PC-9 (cell line): ENCODE data around the gene URAD. TPM values are rescaled to one million over a fixed set of nuclear protein-coding genes. Genes with fewer than 3 reads are reported as not detected.

Source experiments
- Bru-seq: library from RNA; stranded (reverse); fragments of 400-500 nt; gene quantifications from one replicate; lab custom pipeline; 2021; lab: Mats Ljungman, UMichigan
- BruChase-seq, 2 experiments: library from RNA; stranded (reverse); fragments of 400-500 nt; gene quantifications; one replicate each; lab custom pipeline; 2021; lab: Mats Ljungman, UMichigan
- BruUV-seq: library from RNA; stranded (reverse); fragments of 400-500 nt; replicated peaks from 2 replicates; lab custom pipeline; 2021; lab: Mats Ljungman, UMichigan
- CTCF ChIA-PET: fragments of 300-600 bp; sonication (Branson Sonifier 250); formaldehyde crosslinking; loops from one replicate; lab custom pipeline; 2022; ENCODE audit warnings: antibody characterized with exemption; lab: Charles Lee
- POLR2A ChIA-PET: fragments of 300-600 bp; sonication (Branson Sonifier 250); formaldehyde crosslinking; loops from one replicate; lab custom pipeline; 2022; ENCODE audit warnings: antibody characterized with exemption; ENCODE audit not compliant: unreplicated experiment; lab: Charles Lee
- DNase-seq, 2 experiments: peaks; one replicate each; pipeline versions ENCODE4 v3.0.0 to v3.0.0-alpha.2; 2015 to 2022; ENCODE audit warnings: mixed read lengths in 1 of 2
- H2AFZ ChIP-seq: fragments of 200-600 bp; sonication (generic); 2 replicates; pipeline ENCODE4 v1.8.1; 2017; ENCODE audit warnings: antibody characterized with exemption
- H3F3A ChIP-seq: fragments of 200-600 bp; sonication (generic); 2 replicates; pipeline ENCODE4 v1.8.1; 2017; ENCODE audit warnings: antibody characterized with exemption, mild to moderate bottlenecking, low read depth; ENCODE audit not compliant: insufficient read depth
- H3K27ac ChIP-seq: fragments of 200-600 bp; sonication (generic); 2 replicates; pipeline ENCODE4 v1.6.1; 2016; ENCODE audit warnings: mixed run types
- H3K27me3 ChIP-seq: fragments of 200-600 bp; sonication (generic); 2 replicates; pipeline ENCODE4 v1.6.1; 2016; ENCODE audit warnings: low read depth, mixed run types; ENCODE audit not compliant: insufficient read depth
- H3K36me3 ChIP-seq: fragments of 200-600 bp; sonication (generic); 2 replicates; pipeline ENCODE4 v1.6.1; 2016; ENCODE audit warnings: low read depth, mixed run types
- H3K4me1 ChIP-seq: fragments of 200-600 bp; sonication (generic); replicated peaks from 2 replicates; pipeline ENCODE4 v1.6.1; 2016; ENCODE audit warnings: mixed run types; ENCODE audit not compliant: insufficient read depth
- H3K4me2 ChIP-seq: fragments of 200-600 bp; sonication (generic); 2 replicates; pipeline ENCODE4 v1.6.1; 2017; ENCODE audit warnings: mixed run types
- H3K4me3 ChIP-seq: fragments of 200-600 bp; sonication (generic); 2 replicates; pipeline ENCODE4 v1.6.1; 2016; ENCODE audit warnings: mixed run types
- H3K79me2 ChIP-seq: fragments of 200-600 bp; sonication (generic); 2 replicates; pipeline ENCODE4 v1.6.1; 2017; ENCODE audit warnings: low read depth, mixed run types
- H3K9me2 ChIP-seq: fragments of 200-600 bp; sonication (generic); 2 replicates; pipeline ENCODE4 v1.8.1; 2017; ENCODE audit warnings: mild to moderate bottlenecking; ENCODE audit not compliant: insufficient read depth
- H3K9me3 ChIP-seq: fragments of 200-600 bp; sonication (generic); 2 replicates; pipeline ENCODE4 v1.8.1; 2016; ENCODE audit warnings: low read depth; ENCODE audit not compliant: insufficient read depth
- H4K20me1 ChIP-seq: fragments of 200-600 bp; sonication (generic); 2 replicates; pipeline ENCODE4 v1.8.1; 2017; ENCODE audit not compliant: insufficient read depth
- EZH2 ChIP-seq: fragments of 200-600 bp; sonication (generic); IDR thresholded peaks from 2 replicates; pipeline ENCODE4 v1.8.0; 2017; ENCODE audit warnings: antibody characterized with exemption, low read depth
- intact Hi-C: fragments of 100-400 bp; cut with micrococcal nuclease; formaldehyde crosslinking; loops from one replicate; pipeline ENCODE4 v1.10.0; 2022; ENCODE audit not compliant: unreplicated experiment
- long read RNA-seq: library from polyadenylated mRNA; stranded (forward); transcript quantifications from one replicate; pipeline ENCODE4 v2.0.0, GENCODE V29; 2022
- total RNA-seq: library from RNA; stranded (reverse); gene quantifications from 2 replicates; pipeline ENCODE4 v1.2.3, GENCODE V29; 2021
- TF ChIP-seq, protein P1 (sequence below): fragments of 200-600 bp; sonication (generic); conservative IDR thresholded peaks from 2 replicates; pipeline ENCODE4 v1.6.1; 2017; ENCODE audit warnings: mixed run types, antibody characterized with exemption, mild to moderate bottlenecking, moderate library complexity

The URAD gene, protein sequence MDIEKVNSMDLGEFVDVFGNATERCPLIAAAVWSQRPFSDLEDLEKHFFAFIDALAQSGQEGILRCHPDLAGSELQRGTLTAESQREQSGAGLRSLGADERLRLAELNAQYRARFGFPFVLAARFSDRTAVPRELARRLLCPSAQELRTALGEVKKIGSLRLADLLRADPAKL
- total RNA-seq, result not detected in 2 replicates
- Bru-seq, nascent RNA, result not detected
- BruChase-seq, experiment 1, labeled RNA remaining after a 2-hour chase, result percentile 6 among the genes with signal in this experiment
- not detected for BruChase-seq, experiment 2, labeled RNA remaining after a 6-hour chase
- long read RNA-seq, result 0 reads

DNA sequence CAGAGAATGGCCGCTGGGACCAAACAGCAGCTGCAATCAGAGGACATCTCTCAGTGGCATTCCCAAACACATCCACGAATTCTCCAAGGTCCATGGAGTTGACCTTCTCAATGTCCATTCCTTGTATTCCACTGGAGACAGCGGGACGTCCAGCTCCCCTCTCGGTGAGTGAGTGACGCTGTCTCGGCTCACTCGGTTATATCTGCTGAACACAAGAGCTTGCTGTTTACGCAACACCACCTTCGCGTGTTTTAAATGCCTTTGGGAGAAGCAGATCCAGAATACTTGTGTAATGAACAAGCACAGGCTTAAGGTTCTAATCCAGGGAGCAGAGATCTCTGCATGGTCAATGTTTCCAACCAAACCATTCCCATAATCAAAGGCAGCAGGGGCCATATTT, at the start of gene URAD:
Gene URAD, minus strand, starts transcription at position 174 of the 400 bp plus-strand sequence. Its CDS starts 56 bp downstream, at position 118.
- no peaks in the 10 kb centered on the region for H3K79me2 ChIP-seq
- POLR2A ChIA-PET, result interaction anchor here (0.7 kb wide), 1 partner anchor 648 kb away, joined by 4 read pairs; no protein-coding TSS in a partner anchor
- H3K27ac ChIP-seq, result no peak within 1 kb of the TSS
- TF ChIP-seq, protein P1, sequence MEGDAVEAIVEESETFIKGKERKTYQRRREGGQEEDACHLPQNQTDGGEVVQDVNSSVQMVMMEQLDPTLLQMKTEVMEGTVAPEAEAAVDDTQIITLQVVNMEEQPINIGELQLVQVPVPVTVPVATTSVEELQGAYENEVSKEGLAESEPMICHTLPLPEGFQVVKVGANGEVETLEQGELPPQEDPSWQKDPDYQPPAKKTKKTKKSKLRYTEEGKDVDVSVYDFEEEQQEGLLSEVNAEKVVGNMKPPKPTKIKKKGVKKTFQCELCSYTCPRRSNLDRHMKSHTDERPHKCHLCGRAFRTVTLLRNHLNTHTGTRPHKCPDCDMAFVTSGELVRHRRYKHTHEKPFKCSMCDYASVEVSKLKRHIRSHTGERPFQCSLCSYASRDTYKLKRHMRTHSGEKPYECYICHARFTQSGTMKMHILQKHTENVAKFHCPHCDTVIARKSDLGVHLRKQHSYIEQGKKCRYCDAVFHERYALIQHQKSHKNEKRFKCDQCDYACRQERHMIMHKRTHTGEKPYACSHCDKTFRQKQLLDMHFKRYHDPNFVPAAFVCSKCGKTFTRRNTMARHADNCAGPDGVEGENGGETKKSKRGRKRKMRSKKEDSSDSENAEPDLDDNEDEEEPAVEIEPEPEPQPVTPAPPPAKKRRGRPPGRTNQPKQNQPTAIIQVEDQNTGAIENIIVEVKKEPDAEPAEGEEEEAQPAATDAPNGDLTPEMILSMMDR, result no peak
- no peak for TF ChIP-seq EZH2
- H3K36me3 ChIP-seq, result no peaks in the 10 kb centered on the region
- no peaks in the 10 kb centered on the region for H3F3A ChIP-seq
- CTCF ChIA-PET, result interaction anchor here (0.6 kb wide), 1 partner anchor 1783 kb away, joined by 5 read pairs; no protein-coding TSS in a partner anchor
- peaks cover 23% of the 10 kb centered on the region; the same call in 1 of the 2 replicates for H3K27me3 ChIP-seq
- no peaks in the 10 kb centered on the region for H4K20me1 ChIP-seq
- DNase-seq, result no peak
- no peak within 1 kb of the TSS for H2AFZ ChIP-seq
- no peaks in the 10 kb centered on the region for H3K9me2 ChIP-seq
- H3K4me1 ChIP-seq, result no peaks in the 10 kb centered on the region
- intact Hi-C loops, result no loop called here
- H3K4me3 ChIP-seq, result no peak within 1 kb of the TSS
- no peak within 1 kb of the TSS for H3K4me2 ChIP-seq
- H3K9me3 ChIP-seq, result no peaks in the 10 kb centered on the region
- no TSS peak for BruUV-seq

DNA sequence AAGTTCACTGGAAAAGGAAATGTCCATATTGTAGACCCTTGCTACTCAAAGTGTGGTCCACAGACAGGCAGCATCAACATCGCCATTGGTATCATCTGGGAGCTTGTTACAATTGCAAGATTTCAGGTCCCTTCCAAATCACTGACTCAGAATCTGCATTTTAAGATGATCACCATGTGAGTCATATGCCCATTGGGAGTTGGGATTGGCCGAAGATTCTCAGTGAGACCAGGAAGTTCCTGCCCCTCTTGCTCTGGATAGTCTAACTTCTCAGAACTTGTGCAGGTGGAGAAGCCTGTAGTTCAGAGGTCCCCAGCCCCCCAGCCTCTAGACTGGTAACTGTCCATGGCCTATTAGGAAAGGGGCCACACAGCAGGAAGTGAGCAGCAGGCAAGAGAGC, 48.9 kb upstream of the URAD start:
- DNase-seq, result no peak
- BruUV-seq, result no TSS peak
- H3K9me3 ChIP-seq, result no peaks in the 10 kb centered on the region
- no peak overlapping the region for H3K4me3 ChIP-seq
- intact Hi-C loops, result no loop called here
- no peak overlapping the region for H3K27ac ChIP-seq
- no peaks in the 10 kb centered on the region for H3K79me2 ChIP-seq
- no peaks in the 10 kb centered on the region for H3F3A ChIP-seq
- H4K20me1 ChIP-seq, result no peaks in the 10 kb centered on the region
- H3K27me3 ChIP-seq, result peaks cover 32% of the 10 kb centered on the region
- no peaks in the 10 kb centered on the region for H3K36me3 ChIP-seq
- no peaks in the 10 kb centered on the region for H3K4me1 ChIP-seq
- H3K4me2 ChIP-seq, result no peak overlapping the region
- H3K9me2 ChIP-seq, result no peaks in the 10 kb centered on the region
- ChIA-PET CTCF (no interaction called here), POLR2A (no interaction called here)
- H2AFZ ChIP-seq, result no peak overlapping the region
- TF ChIP-seq, protein P1, result no peak

DNA sequence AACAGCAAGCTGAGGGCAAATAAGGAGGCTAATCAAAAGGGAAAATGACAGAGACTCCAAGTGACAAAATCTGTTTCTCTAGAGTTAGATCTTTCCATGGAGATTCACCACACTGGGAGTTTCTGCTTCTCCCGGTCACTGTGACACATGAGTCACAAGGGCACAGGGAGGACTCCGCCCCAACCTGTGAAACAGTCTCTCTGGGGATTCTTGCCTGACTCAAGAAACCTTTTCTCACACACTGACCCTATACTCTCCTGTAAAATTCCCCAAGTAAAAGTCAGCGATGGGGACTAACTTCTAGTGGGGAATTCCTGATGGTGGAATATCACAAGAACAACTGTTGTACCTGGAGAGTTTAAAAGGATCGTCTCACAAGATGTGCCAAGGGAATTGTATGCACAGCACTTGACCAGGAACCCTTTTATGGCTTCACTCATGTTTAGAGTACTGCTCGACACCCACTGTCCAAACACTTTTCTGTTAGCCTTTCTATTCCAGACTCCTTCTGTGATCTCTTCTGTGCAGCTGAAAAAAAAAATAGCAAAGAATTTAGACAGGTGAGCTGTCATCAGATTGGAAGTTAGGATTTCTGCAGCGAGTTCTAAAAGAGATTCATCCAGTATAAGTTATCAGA, 46.8 kb upstream of the URAD start:
- Histone ChIP-seq H4K20me1 (no peaks in the 10 kb centered on the region), H3K36me3 (no peaks in the 10 kb centered on the region), H3K27me3 (peaks cover 24% of the 10 kb centered on the region), H3K4me3 (no peak overlapping the region), H2AFZ (no peak overlapping the region), H3K9me2 (no peaks in the 10 kb centered on the region), H3F3A (no peaks in the 10 kb centered on the region), H3K4me2 (peak overlapping the region; percentile 10), H3K9me3 (no peaks in the 10 kb centered on the region), H3K27ac (no peak overlapping the region), H3K4me1 (no peaks in the 10 kb centered on the region), H3K79me2 (no peaks in the 10 kb centered on the region)
- intact Hi-C loops, result no loop called here
- BruUV-seq, result no TSS peak
- POLR2A ChIA-PET, result no interaction called here
- CTCF ChIA-PET, result no interaction called here
- TF ChIP-seq EZH2, result no peak
- TF ChIP-seq, protein P1, result no peak
- no peak for DNase-seq
